PC-9 (cell line): ENCODE measurements around the gene MTMR8. TPM values are rescaled to one million over a fixed set of nuclear protein-coding genes. Genes with fewer than 3 reads are reported as not detected.

Experiments used
- BruUV-seq: library from RNA; stranded (reverse); fragments of 400-500 nt; replicated peaks from 2 replicates; lab custom pipeline; 2021; lab: Mats Ljungman, UMichigan
- CTCF ChIA-PET: fragments of 300-600 bp; sonication (Branson Sonifier 250); formaldehyde crosslinking; loops from one replicate; lab custom pipeline; 2022; ENCODE audit warnings: antibody characterized with exemption; lab: Charles Lee
- POLR2A ChIA-PET: fragments of 300-600 bp; sonication (Branson Sonifier 250); formaldehyde crosslinking; loops from one replicate; lab custom pipeline; 2022; ENCODE audit warnings: antibody characterized with exemption; ENCODE audit not compliant: unreplicated experiment; lab: Charles Lee
- DNase-seq, 2 experiments: peaks; one replicate each; pipeline versions ENCODE4 v3.0.0 to v3.0.0-alpha.2; 2015 to 2022; ENCODE audit warnings: mixed read lengths in 1 of 2
- H2AFZ ChIP-seq: fragments of 200-600 bp; sonication (generic); 2 replicates; pipeline ENCODE4 v1.8.1; 2017; ENCODE audit warnings: antibody characterized with exemption
- H3F3A ChIP-seq: fragments of 200-600 bp; sonication (generic); 2 replicates; pipeline ENCODE4 v1.8.1; 2017; ENCODE audit warnings: antibody characterized with exemption, mild to moderate bottlenecking, low read depth; ENCODE audit not compliant: insufficient read depth
- H3K27ac ChIP-seq: fragments of 200-600 bp; sonication (generic); 2 replicates; pipeline ENCODE4 v1.6.1; 2016; ENCODE audit warnings: mixed run types
- H3K27me3 ChIP-seq: fragments of 200-600 bp; sonication (generic); 2 replicates; pipeline ENCODE4 v1.6.1; 2016; ENCODE audit warnings: low read depth, mixed run types; ENCODE audit not compliant: insufficient read depth
- H3K36me3 ChIP-seq: fragments of 200-600 bp; sonication (generic); 2 replicates; pipeline ENCODE4 v1.6.1; 2016; ENCODE audit warnings: low read depth, mixed run types
- H3K4me1 ChIP-seq: fragments of 200-600 bp; sonication (generic); replicated peaks from 2 replicates; pipeline ENCODE4 v1.6.1; 2016; ENCODE audit warnings: mixed run types; ENCODE audit not compliant: insufficient read depth
- H3K4me2 ChIP-seq: fragments of 200-600 bp; sonication (generic); 2 replicates; pipeline ENCODE4 v1.6.1; 2017; ENCODE audit warnings: mixed run types
- H3K4me3 ChIP-seq: fragments of 200-600 bp; sonication (generic); 2 replicates; pipeline ENCODE4 v1.6.1; 2016; ENCODE audit warnings: mixed run types
- H3K79me2 ChIP-seq: fragments of 200-600 bp; sonication (generic); 2 replicates; pipeline ENCODE4 v1.6.1; 2017; ENCODE audit warnings: low read depth, mixed run types
- H3K9me2 ChIP-seq: fragments of 200-600 bp; sonication (generic); 2 replicates; pipeline ENCODE4 v1.8.1; 2017; ENCODE audit warnings: mild to moderate bottlenecking; ENCODE audit not compliant: insufficient read depth
- H3K9me3 ChIP-seq: fragments of 200-600 bp; sonication (generic); 2 replicates; pipeline ENCODE4 v1.8.1; 2016; ENCODE audit warnings: low read depth; ENCODE audit not compliant: insufficient read depth
- H4K20me1 ChIP-seq: fragments of 200-600 bp; sonication (generic); 2 replicates; pipeline ENCODE4 v1.8.1; 2017; ENCODE audit not compliant: insufficient read depth
- EZH2 ChIP-seq: fragments of 200-600 bp; sonication (generic); IDR thresholded peaks from 2 replicates; pipeline ENCODE4 v1.8.0; 2017; ENCODE audit warnings: antibody characterized with exemption, low read depth
- intact Hi-C: fragments of 100-400 bp; cut with micrococcal nuclease; formaldehyde crosslinking; loops from one replicate; pipeline ENCODE4 v1.10.0; 2022; ENCODE audit not compliant: unreplicated experiment
- total RNA-seq: library from RNA; stranded (reverse); gene quantifications from 2 replicates; pipeline ENCODE4 v1.2.3, GENCODE V29; 2021
- TF ChIP-seq, protein P1 (sequence below): fragments of 200-600 bp; sonication (generic); conservative IDR thresholded peaks from 2 replicates; pipeline ENCODE4 v1.6.1; 2017; ENCODE audit warnings: mixed run types, antibody characterized with exemption, mild to moderate bottlenecking, moderate library complexity

Gene MTMR8
- total RNA-seq, 1 experiment from 2014 or later: 1.9 TPM

DNA sequence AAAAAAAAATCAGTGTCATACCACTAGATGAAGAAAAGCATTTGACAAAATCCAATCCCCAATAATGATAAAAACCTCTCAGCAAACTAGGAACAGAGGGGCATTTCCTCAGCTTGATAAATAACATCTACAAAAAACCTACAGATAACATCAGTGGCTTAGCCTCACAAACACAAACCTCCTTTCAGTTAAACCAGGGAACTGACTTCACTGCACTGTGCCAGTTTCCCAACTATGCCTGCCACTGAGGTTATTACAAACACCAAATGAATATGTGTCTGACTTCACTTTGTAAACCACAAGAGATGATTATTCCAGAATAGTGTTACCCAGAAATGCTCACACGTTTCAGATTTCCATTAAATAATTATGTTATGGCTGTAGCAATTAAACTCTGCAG lies 15.3 kb downstream of the MTMR8 start:
- H3K4me3 ChIP-seq: no peak overlapping the region
- no peaks in the 10 kb centered on the region; the same call in 1 of the 2 replicates for H3K9me3 ChIP-seq
- no TSS peak for BruUV-seq
- no peaks in the 10 kb centered on the region for H3K4me1 ChIP-seq
- no peak for TF ChIP-seq EZH2
- TF ChIP-seq, protein P1, sequence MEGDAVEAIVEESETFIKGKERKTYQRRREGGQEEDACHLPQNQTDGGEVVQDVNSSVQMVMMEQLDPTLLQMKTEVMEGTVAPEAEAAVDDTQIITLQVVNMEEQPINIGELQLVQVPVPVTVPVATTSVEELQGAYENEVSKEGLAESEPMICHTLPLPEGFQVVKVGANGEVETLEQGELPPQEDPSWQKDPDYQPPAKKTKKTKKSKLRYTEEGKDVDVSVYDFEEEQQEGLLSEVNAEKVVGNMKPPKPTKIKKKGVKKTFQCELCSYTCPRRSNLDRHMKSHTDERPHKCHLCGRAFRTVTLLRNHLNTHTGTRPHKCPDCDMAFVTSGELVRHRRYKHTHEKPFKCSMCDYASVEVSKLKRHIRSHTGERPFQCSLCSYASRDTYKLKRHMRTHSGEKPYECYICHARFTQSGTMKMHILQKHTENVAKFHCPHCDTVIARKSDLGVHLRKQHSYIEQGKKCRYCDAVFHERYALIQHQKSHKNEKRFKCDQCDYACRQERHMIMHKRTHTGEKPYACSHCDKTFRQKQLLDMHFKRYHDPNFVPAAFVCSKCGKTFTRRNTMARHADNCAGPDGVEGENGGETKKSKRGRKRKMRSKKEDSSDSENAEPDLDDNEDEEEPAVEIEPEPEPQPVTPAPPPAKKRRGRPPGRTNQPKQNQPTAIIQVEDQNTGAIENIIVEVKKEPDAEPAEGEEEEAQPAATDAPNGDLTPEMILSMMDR: no peak
- POLR2A ChIA-PET: no interaction called here
- H3K27ac ChIP-seq: no peak overlapping the region
- no peaks in the 10 kb centered on the region for H4K20me1 ChIP-seq
- H3F3A ChIP-seq: no peaks in the 10 kb centered on the region
- intact Hi-C loops: no loop called here
- no peak overlapping the region for H3K4me2 ChIP-seq
- H3K36me3 ChIP-seq: no peaks in the 10 kb centered on the region
- no peaks in the 10 kb centered on the region for H3K79me2 ChIP-seq
- no peak overlapping the region for H2AFZ ChIP-seq
- CTCF ChIA-PET: no interaction called here
- DNase-seq: no peak
- no peaks in the 10 kb centered on the region for H3K27me3 ChIP-seq
- no peaks in the 10 kb centered on the region for H3K9me2 ChIP-seq

DNA sequence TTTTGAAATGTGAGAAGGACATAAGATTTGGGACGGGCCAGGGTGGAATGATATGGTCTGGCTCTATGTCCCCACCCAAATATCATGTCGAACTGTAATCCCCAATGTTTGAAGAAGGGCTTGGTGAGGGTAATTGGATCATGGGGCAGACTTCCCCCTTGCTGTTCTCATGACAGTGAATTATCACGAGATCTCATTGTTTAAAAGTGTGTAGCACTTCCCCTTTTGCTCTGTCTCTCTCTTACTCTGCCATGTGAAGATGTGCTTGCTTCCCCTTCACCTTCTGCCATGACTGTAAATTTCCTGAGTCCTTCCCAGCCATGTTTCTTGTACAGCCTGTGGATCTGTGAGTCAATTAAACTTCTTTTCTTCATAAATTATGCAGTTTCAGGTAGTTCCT lies 17.5 kb downstream of the MTMR8 start:
- no peaks in the 10 kb centered on the region for H3K27me3 ChIP-seq
- no TSS peak for BruUV-seq
- no peak for DNase-seq
- H3K9me3 ChIP-seq: no peaks in the 10 kb centered on the region; the same call in 1 of the 2 replicates
- no peaks in the 10 kb centered on the region for H3K79me2 ChIP-seq
- TF ChIP-seq, protein P1: no peak
- no peak for TF ChIP-seq EZH2
- H4K20me1 ChIP-seq: no peaks in the 10 kb centered on the region
- CTCF ChIA-PET: no interaction called here
- H3F3A ChIP-seq: no peaks in the 10 kb centered on the region
- H3K4me3 ChIP-seq: no peak overlapping the region
- no peak overlapping the region for H3K4me2 ChIP-seq
- no peaks in the 10 kb centered on the region for H3K4me1 ChIP-seq
- H2AFZ ChIP-seq: no peak overlapping the region
- POLR2A ChIA-PET: no interaction called here
- intact Hi-C loops: no loop called here
- H3K27ac ChIP-seq: no peak overlapping the region
- no peaks in the 10 kb centered on the region for H3K9me2 ChIP-seq
- no peaks in the 10 kb centered on the region for H3K36me3 ChIP-seq

DNA sequence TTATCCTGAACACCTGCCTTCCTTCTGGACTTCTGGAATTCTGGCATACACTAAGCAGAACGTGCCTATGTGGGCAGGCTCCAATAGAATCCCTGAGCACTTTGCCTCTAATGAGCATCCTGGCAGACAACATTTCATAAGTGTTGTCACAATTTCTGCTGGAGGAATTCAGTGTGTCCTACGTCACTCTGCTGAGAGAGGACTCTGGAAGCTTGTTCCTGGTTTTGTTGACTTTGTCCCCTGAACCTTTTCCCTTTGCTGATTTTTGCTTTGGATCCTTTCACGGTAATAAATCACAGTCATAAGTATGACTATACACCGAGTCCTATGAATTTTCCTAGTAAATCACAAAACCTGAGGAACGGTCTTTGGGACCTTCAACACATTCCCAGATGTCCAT lies 43.2 kb downstream of the MTMR8 start:
- no peaks in the 10 kb centered on the region for H3K9me3 ChIP-seq
- no peaks in the 10 kb centered on the region for H3K4me1 ChIP-seq
- no peaks in the 10 kb centered on the region for H3K79me2 ChIP-seq
- no peak overlapping the region for H3K27ac ChIP-seq
- no peak overlapping the region for H2AFZ ChIP-seq
- BruUV-seq: no TSS peak
- DNase-seq: no peak
- no peaks in the 10 kb centered on the region for H4K20me1 ChIP-seq
- TF ChIP-seq, protein P1: no peak
- no peak for TF ChIP-seq EZH2
- H3K27me3 ChIP-seq: no peaks in the 10 kb centered on the region
- ChIA-PET POLR2A (no interaction called here), CTCF (no interaction called here)
- H3K9me2 ChIP-seq: no peaks in the 10 kb centered on the region
- no peak overlapping the region for H3K4me2 ChIP-seq
- intact Hi-C loops: no loop called here
- H3K4me3 ChIP-seq: no peak overlapping the region
- no peaks in the 10 kb centered on the region for H3F3A ChIP-seq
- no peaks in the 10 kb centered on the region for H3K36me3 ChIP-seq
